ENCODE results near the gene DPM3. TPM values are rescaled to one million over a fixed set of nuclear protein-coding genes. Genes with fewer than 3 reads are reported as not detected.
A peak's percentile ranks its signal among the peaks of the same experiment; 100 is the strongest.

Gene DPM3
- total and polyA plus RNA-seq, 2 of the 13 experiments (the other 11 are each of a cell fraction or from before 2014, with no cell fraction given) = 23.2 to 53.4 TPM

DNA sequence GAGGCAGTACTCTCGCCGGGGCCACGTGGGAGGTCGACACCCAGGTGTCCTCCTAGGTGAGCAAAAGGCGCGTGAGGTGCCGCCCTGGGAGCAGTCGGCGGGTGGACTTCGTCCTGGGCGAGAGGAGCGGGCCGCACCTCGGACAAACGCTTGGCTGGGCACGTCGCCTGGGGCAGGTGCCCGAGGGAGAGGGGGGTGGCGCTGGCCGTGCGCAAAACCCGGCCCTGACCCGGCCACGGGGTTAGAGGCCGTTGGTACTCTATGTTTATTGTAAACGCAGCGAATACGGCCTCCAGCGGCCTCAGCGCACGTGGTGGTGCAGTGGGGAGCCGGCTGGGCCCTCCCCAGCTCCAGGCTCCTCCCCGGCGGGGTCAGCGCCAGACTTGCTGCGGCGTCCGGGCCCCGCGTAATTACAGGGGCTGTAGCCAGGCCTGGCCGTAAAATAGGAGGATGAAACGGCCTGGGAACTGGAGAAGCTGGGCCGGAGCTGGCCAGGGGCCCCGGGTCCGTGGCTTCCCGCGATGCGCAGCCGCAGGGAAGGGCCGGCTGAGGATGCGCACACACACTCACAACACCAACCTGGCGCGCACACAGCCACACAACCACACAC, 14.3 kb downstream of the DPM3 start (continued):
- TF ChIP-seq, protein P1, sequence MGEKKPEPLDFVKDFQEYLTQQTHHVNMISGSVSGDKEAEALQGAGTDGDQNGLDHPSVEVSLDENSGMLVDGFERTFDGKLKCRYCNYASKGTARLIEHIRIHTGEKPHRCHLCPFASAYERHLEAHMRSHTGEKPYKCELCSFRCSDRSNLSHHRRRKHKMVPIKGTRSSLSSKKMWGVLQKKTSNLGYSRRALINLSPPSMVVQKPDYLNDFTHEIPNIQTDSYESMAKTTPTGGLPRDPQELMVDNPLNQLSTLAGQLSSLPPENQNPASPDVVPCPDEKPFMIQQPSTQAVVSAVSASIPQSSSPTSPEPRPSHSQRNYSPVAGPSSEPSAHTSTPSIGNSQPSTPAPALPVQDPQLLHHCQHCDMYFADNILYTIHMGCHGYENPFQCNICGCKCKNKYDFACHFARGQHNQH (CRISPR knock-in tag; IDR thresholded peaks at IDR 0.05) = peak; percentile 98
- peak; percentile 81 for TF ChIP-seq KDM6A (CRISPR knock-in tag; IDR thresholded peaks at IDR 0.05; ENCODE audit: low read depth)
- TF ChIP-seq MAFF (IDR thresholded peaks at IDR 0.05; ENCODE audit: low read depth, low read length) = no peak
- TF ChIP-seq AKAP8 (CRISPR knock-in tag; IDR thresholded peaks at IDR 0.05) = peak; percentile 85
- no peak for TF ChIP-seq FOXP1 (IDR thresholded peaks at IDR 0.05)
- TF ChIP-seq FOXP1 (CRISPR knock-in tag; IDR thresholded peaks at IDR 0.05) = peak; percentile 95
- peak; percentile 83 for TF ChIP-seq KMT2B (CRISPR knock-in tag; IDR thresholded peaks at IDR 0.05)
- TF ChIP-seq, protein P2, sequence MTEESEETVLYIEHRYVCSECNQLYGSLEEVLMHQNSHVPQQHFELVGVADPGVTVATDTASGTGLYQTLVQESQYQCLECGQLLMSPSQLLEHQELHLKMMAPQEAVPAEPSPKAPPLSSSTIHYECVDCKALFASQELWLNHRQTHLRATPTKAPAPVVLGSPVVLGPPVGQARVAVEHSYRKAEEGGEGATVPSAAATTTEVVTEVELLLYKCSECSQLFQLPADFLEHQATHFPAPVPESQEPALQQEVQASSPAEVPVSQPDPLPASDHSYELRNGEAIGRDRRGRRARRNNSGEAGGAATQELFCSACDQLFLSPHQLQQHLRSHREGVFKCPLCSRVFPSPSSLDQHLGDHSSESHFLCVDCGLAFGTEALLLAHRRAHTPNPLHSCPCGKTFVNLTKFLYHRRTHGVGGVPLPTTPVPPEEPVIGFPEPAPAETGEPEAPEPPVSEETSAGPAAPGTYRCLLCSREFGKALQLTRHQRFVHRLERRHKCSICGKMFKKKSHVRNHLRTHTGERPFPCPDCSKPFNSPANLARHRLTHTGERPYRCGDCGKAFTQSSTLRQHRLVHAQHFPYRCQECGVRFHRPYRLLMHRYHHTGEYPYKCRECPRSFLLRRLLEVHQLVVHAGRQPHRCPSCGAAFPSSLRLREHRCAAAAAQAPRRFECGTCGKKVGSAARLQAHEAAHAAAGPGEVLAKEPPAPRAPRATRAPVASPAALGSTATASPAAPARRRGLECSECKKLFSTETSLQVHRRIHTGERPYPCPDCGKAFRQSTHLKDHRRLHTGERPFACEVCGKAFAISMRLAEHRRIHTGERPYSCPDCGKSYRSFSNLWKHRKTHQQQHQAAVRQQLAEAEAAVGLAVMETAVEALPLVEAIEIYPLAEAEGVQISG (CRISPR knock-in tag; IDR thresholded peaks at IDR 0.05) = peak; percentile 90

DNA sequence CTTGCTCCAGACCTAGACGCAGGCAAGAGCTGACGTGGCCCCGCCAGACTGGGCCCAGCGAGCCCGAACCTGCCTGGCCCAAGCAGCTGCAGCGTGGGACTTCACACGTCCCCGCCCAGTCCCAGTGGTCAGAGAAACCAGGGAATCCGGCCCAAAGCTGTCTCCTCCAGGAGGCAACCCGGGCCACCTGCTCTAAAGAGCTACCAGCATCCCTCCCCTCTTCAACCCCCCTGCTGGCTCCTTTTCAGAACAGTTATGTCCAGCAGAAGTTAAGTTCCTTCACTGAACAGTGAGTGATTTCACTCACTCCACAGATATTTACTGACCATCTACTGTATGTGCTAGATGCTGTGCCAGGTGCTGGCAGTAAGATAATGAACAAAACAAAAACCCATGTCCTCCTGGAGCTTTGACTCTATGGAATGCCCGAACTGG, 14.8 kb downstream of the DPM3 start:
- peak overlapping the region; percentile 56 to 99 (median 96); a peak in 5 of 6 replicates for H3K4me3 ChIP-seq (replicated peaks in 1 of 3; ENCODE audit: insufficient read depth in 1 of 3, low read depth in 2 of 3, low read length in 3 of 3)
- peaks cover 14% of the 10 kb centered on the region for H4K20me1 ChIP-seq (ENCODE audit: insufficient read depth, low read length)
- H3K9ac ChIP-seq (ENCODE audit: insufficient read depth, low read depth, low read length) = peak overlapping the region; percentile 99
- in situ Hi-C loops (cut with HindIII; ENCODE audit: extremely low pct_ligation_motif_present, low pct_unique_long_range_greater_than_20kb) = loop anchor here (5.0 kb wide), 1 partner anchor 33 kb away; no protein-coding TSS in a partner anchor
- peak; percentile 14 for ATAC-seq
- intact Hi-C loops (cut with micrococcal nuclease; ENCODE audit: unreplicated experiment) = loop anchor here (5.0 kb wide), 2 partner anchors 33 to 957 kb away; partner anchors contain the start of gene MEX3A
- no peak for DNase-seq (ENCODE audit: low spot score)
- ChIA-PET POLR2A (interaction anchor here (1.2 to 6.4 kb wide), 22 partner anchors 10 to 152 kb away, joined by 3 to 144 read pairs (median 8); partner anchors contain the start of genes ADAM15, CKS1B, CLK2 and DPM3), CTCF (ENCODE audit: low intra/inter-chr PET ratio, low total read pairs) (interaction anchor here (1.0 to 2.0 kb wide), 2 partner anchors 32 to 42 kb away, joined by 3 to 8 read pairs; no protein-coding TSS in a partner anchor)
- H3K27me3 ChIP-seq (ENCODE audit: control insufficient read depth in 1 of 2, insufficient read depth in 2 of 2, low read length in 2 of 2) = no peaks in the 10 kb centered on the region; a peak in 1 of 5 replicates
- 0 out of 5 replicates have a peak, but pooled peaks cover 0 to 8% of the 10 kb centered on the region in 2 experiments for H3K36me3 ChIP-seq (replicated peaks in 1 of 2; ENCODE audit: control insufficient read depth in 1 of 2, insufficient read depth in 2 of 2, low read length in 2 of 2)
- no TSS peak for BruUV-seq (replicated peaks)
- FAIRE-seq = no peak
- no peak overlapping the region for H2AFZ ChIP-seq (ENCODE audit: low read length)
- H3K27ac ChIP-seq (ENCODE audit: extremely low read length, insufficient read depth, low read length) = peak overlapping the region; percentile 100
- H3K4me1 ChIP-seq (ENCODE audit: insufficient read depth, low read length) = peaks cover 29% of the 10 kb centered on the region
- H3K79me2 ChIP-seq (ENCODE audit: insufficient read depth, low read length) = peaks cover 37% of the 10 kb centered on the region
- H3K4me2 ChIP-seq (ENCODE audit: low read depth, low read length) = peak overlapping the region; percentile 86
- WGBS (ENCODE audit: low lambda C conversion rate) = 0% methylated on average over 8 of the region's 11 CpGs
- H3K9me3 ChIP-seq (ENCODE audit: low read length) = no peaks in the 10 kb centered on the region
- TF ChIP-seq ASH2L (IDR thresholded peaks at IDR 0.05; ENCODE audit: insufficient read length, low read depth, low read length) (peak; percentile 25), SP4 (CRISPR knock-in tag; IDR thresholded peaks at IDR 0.05) (no peak), TCF12 (IDR thresholded peaks at IDR 0.05) (no peak), TCF12 (CRISPR knock-in tag; IDR thresholded peaks at IDR 0.05) (no peak), CHD4 (IDR thresholded peaks at IDR 0.05; ENCODE audit: borderline replicate concordance, low read length) (0 out of 2 replicates have a peak, but pooled peaks have one; percentile 64), NR2F2 (IDR thresholded peaks at IDR 0.05; ENCODE audit: borderline replicate concordance, low read depth) (no peak), POLR2G (IDR thresholded peaks at IDR 0.05; ENCODE audit: low read depth, low read length) (0 out of 2 replicates have a peak, but pooled peaks have one; percentile 10), ZNF616 (CRISPR knock-in tag; IDR thresholded peaks at IDR 0.05; ENCODE audit: low read depth) (0 out of 2 replicates have a peak, but pooled peaks have one; percentile 28), ZNF772 (CRISPR knock-in tag; IDR thresholded peaks at IDR 0.05) (no peak), NFKB2 (CRISPR knock-in tag; IDR thresholded peaks at IDR 0.05; ENCODE audit: borderline replicate concordance) (no peak), POLR2AphosphoS5 (IDR thresholded peaks at IDR 0.05; ENCODE audit: low read depth, low read length) (peak; percentile 32; the same call in 1 of the 2 replicates), RBM39 (IDR thresholded peaks at IDR 0.05; ENCODE audit: low read depth, low read length, poor library complexity, severe bottlenecking) (peak; percentile 23), ZNF430 (CRISPR knock-in tag; IDR thresholded peaks at IDR 0.05) (peak; percentile 34; the same call in 1 of the 2 replicates)
